DOHH2 (cell line): ENCODE data around the gene GUF1.

Source experiments
- EZH2phosphoT487 ChIP-seq: fragments of 200-600 bp; sonication (generic); IDR thresholded peaks from 2 replicates; pipeline ENCODE4 v1.6.1; 2017; ENCODE audit warnings: borderline replicate concordance, mild to moderate bottlenecking, antibody characterized with exemption, low read length, moderate library complexity, mixed read lengths
- TF ChIP-seq, protein P1 (sequence below): fragments of 200-600 bp; sonication (generic); IDR thresholded peaks from one replicate; pipeline ENCODE4 v1.5.1; 2014; ENCODE audit warnings: antibody characterized with exemption, mild to moderate bottlenecking, low read depth, low read length; ENCODE audit not compliant: poor library complexity, severe bottlenecking

- TF ChIP-seq, protein P1, sequence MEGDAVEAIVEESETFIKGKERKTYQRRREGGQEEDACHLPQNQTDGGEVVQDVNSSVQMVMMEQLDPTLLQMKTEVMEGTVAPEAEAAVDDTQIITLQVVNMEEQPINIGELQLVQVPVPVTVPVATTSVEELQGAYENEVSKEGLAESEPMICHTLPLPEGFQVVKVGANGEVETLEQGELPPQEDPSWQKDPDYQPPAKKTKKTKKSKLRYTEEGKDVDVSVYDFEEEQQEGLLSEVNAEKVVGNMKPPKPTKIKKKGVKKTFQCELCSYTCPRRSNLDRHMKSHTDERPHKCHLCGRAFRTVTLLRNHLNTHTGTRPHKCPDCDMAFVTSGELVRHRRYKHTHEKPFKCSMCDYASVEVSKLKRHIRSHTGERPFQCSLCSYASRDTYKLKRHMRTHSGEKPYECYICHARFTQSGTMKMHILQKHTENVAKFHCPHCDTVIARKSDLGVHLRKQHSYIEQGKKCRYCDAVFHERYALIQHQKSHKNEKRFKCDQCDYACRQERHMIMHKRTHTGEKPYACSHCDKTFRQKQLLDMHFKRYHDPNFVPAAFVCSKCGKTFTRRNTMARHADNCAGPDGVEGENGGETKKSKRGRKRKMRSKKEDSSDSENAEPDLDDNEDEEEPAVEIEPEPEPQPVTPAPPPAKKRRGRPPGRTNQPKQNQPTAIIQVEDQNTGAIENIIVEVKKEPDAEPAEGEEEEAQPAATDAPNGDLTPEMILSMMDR: no peak
- TF ChIP-seq EZH2phosphoT487: no peak
These were observed 43.8 kb downstream of the GUF1 start for GRCh38 chr4:44722001-44722400.
